ENCODE measurements around the gene ZFTA. TPM values are rescaled to one million over a fixed set of nuclear protein-coding genes. Genes with fewer than 3 reads are reported as not detected.
"Not testable (repeated sequence)": the region's sequence is repeated elsewhere in the genome, so short reads cannot be mapped to it uniquely, and the experiment has no call there.

The ZFTA gene
- total RNA-seq, 1 experiment from 2014 or later: 19.3 TPM

DNA sequence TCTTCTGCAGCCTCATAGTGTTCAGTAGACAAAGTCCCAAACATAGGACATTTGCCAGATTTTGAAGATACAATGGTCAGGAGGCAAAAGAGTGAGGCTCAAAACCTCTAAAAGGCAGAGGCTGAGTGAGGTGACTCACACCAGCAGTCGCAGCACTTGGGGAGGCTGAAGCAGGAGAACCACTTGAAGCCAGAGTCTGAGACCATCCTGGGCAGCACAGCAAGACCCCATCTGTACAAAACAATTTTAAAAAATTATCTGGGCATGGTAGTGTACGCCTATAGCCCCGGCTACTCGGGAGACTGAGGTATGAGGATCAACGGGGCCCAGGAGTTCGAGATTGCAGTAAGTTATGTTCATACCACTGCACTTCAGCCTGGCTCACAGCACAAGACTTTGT is 14.2 kb upstream of the ZFTA start:
- DNase-seq: no peak
- ChIA-PET POLR2A (ENCODE audit: unreplicated experiment) (interaction anchor here (0.6 to 1.0 kb wide), 3 partner anchors 24 to 1010 kb away, joined by 5 to 11 read pairs (median 5); no protein-coding TSS in a partner anchor), CTCF (no interaction called here)
- Histone ChIP-seq H3K79me2 (ENCODE audit: low read depth) (no peaks in the 10 kb centered on the region), H4K20me1 (ENCODE audit: insufficient read depth) (no peaks in the 10 kb centered on the region), H3K36me3 (ENCODE audit: low read depth) (no peaks in the 10 kb centered on the region), H3K27me3 (ENCODE audit: insufficient read depth, low read depth) (no peaks in the 10 kb centered on the region), H3K4me3 (no peak overlapping the region), H3K4me1 (replicated peaks; ENCODE audit: insufficient read depth) (no peaks in the 10 kb centered on the region), H3K9me2 (ENCODE audit: insufficient read depth) (no peaks in the 10 kb centered on the region), H3F3A (ENCODE audit: insufficient read depth, low read depth) (no peaks in the 10 kb centered on the region), H2AFZ (no peak overlapping the region), H3K27ac (no peak overlapping the region), H3K9me3 (ENCODE audit: insufficient read depth, low read depth) (no peaks in the 10 kb centered on the region), H3K4me2 (no peak overlapping the region)
- BruUV-seq (replicated peaks): no TSS peak
- TF ChIP-seq, protein P1, sequence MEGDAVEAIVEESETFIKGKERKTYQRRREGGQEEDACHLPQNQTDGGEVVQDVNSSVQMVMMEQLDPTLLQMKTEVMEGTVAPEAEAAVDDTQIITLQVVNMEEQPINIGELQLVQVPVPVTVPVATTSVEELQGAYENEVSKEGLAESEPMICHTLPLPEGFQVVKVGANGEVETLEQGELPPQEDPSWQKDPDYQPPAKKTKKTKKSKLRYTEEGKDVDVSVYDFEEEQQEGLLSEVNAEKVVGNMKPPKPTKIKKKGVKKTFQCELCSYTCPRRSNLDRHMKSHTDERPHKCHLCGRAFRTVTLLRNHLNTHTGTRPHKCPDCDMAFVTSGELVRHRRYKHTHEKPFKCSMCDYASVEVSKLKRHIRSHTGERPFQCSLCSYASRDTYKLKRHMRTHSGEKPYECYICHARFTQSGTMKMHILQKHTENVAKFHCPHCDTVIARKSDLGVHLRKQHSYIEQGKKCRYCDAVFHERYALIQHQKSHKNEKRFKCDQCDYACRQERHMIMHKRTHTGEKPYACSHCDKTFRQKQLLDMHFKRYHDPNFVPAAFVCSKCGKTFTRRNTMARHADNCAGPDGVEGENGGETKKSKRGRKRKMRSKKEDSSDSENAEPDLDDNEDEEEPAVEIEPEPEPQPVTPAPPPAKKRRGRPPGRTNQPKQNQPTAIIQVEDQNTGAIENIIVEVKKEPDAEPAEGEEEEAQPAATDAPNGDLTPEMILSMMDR (conservative IDR thresholded peaks at IDR 0.05): no peak
- no peak for TF ChIP-seq EZH2 (IDR thresholded peaks at IDR 0.05; ENCODE audit: low read depth)
- intact Hi-C loops (cut with micrococcal nuclease; ENCODE audit: unreplicated experiment): no loop called here

DNA sequence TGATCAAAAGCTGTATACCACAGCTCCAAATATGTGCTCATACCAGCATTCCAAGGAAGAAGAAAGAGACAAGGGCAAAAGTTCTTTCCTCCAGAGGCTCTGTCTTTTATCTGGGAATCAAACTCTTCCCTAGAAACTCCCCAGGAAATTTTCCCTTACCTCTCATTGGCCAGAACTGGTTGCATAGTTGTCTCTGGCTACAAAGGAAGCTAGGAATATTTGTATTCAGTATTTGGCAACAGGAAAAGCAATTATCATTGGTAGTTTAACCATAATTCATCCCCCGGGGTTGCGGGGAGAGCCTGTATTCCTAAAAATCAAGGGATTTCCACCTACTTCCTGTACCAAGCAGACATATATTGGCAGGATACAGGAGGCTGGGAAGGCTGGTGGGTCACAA is 10.5 kb upstream of the ZFTA start:
- TF ChIP-seq EZH2 (IDR thresholded peaks at IDR 0.05; ENCODE audit: low read depth): no peak
- TF ChIP-seq, protein P1 (conservative IDR thresholded peaks at IDR 0.05): no peak
- Histone ChIP-seq H3K79me2 (ENCODE audit: low read depth) (no peaks in the 10 kb centered on the region), H3K4me3 (no peak overlapping the region), H3K9me3 (ENCODE audit: insufficient read depth, low read depth) (no peaks in the 10 kb centered on the region), H3K9me2 (ENCODE audit: insufficient read depth) (no peaks in the 10 kb centered on the region), H4K20me1 (ENCODE audit: insufficient read depth) (no peaks in the 10 kb centered on the region), H2AFZ (no peak overlapping the region), H3K4me1 (replicated peaks; ENCODE audit: insufficient read depth) (no peaks in the 10 kb centered on the region), H3K27me3 (ENCODE audit: insufficient read depth, low read depth) (no peaks in the 10 kb centered on the region), H3K36me3 (ENCODE audit: low read depth) (no peaks in the 10 kb centered on the region), H3K4me2 (no peak overlapping the region), H3F3A (ENCODE audit: insufficient read depth, low read depth) (no peaks in the 10 kb centered on the region), H3K27ac (no peak overlapping the region)
- BruUV-seq (replicated peaks): no TSS peak
- no peak for DNase-seq
- CTCF ChIA-PET: interaction anchor here (0.5 kb wide), 3 partner anchors 23 to 131 kb away, joined by 4 to 11 read pairs (median 5); no protein-coding TSS in a partner anchor
- intact Hi-C loops (cut with micrococcal nuclease; ENCODE audit: unreplicated experiment): no loop called here
- POLR2A ChIA-PET (ENCODE audit: unreplicated experiment): interaction anchor here (0.5 kb wide), 1 partner anchor 112 kb away, joined by 11 read pairs; no protein-coding TSS in a partner anchor

DNA sequence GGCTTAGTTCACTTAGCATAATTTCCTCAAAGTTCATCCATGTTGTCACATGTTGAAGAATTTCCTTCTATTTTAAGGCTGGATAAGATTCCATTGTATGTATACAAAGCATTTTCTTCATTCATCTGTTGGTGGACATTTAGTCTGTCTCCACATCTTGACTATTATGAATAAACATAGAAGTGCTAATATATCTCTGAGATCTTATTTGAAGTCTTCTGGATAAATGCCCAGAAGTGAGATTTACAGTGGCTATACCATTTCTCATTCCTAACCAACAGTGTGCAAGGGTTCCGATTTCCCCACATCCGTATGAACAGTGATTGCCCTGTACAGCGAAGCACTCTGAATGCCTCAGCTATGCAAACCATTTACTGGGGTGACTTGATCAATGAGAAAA is 6.6 kb upstream of the ZFTA start:
- no peaks in the 10 kb centered on the region for H3K27me3 ChIP-seq (ENCODE audit: insufficient read depth, low read depth)
- no peak overlapping the region for H3K4me3 ChIP-seq
- TF ChIP-seq, protein P1 (conservative IDR thresholded peaks at IDR 0.05): no peak
- no peak for TF ChIP-seq EZH2 (IDR thresholded peaks at IDR 0.05; ENCODE audit: low read depth)
- no peak for DNase-seq
- H3K79me2 ChIP-seq (ENCODE audit: low read depth): no peaks in the 10 kb centered on the region
- POLR2A ChIA-PET (ENCODE audit: unreplicated experiment): no interaction called here
- no peak overlapping the region for H2AFZ ChIP-seq
- H4K20me1 ChIP-seq (ENCODE audit: insufficient read depth): no peaks in the 10 kb centered on the region
- no peaks in the 10 kb centered on the region for H3K36me3 ChIP-seq (ENCODE audit: low read depth)
- CTCF ChIA-PET: no interaction called here
- no peaks in the 10 kb centered on the region for H3K9me3 ChIP-seq (ENCODE audit: insufficient read depth, low read depth)
- no peaks in the 10 kb centered on the region for H3K9me2 ChIP-seq (ENCODE audit: insufficient read depth)
- H3K4me1 ChIP-seq (replicated peaks; ENCODE audit: insufficient read depth): no peaks in the 10 kb centered on the region
- no peak overlapping the region for H3K27ac ChIP-seq
- peaks cover 18% of the 10 kb centered on the region for H3F3A ChIP-seq (ENCODE audit: insufficient read depth, low read depth)
- H3K4me2 ChIP-seq: no peak overlapping the region
- no TSS peak for BruUV-seq (replicated peaks)
- intact Hi-C loops (cut with micrococcal nuclease; ENCODE audit: unreplicated experiment): no loop called here

DNA sequence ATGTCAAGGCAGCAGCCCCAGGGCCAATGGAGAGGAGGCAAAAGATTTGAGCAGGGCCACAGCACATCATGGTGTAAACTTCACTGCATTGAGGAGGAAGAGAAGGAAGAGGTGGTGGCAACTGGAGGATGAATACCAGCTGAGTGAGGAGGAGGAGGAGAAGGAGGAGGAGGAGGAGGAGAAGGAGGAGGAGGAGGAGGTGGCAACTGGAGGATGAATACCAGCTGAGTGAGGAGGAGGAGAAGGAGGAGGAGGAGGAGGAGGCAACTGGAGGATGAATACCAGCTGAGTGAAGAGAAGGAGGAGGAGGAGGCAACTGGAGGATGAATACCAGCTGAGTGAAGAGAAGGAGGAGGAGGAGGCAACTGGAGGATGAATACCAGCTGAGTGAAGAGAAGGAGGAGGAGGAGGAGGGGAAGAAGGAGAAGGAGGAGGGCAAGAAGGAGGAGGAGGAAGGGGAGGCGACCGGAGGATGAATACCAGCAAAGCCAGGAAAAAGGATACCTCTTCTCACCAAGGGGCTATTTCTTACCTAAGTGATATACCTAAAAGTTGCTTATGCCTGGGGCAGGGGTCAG is 3.3 kb upstream of the ZFTA start:
- peaks cover 11% of the 10 kb centered on the region; the same call in 1 of the 2 replicates for H3K79me2 ChIP-seq (ENCODE audit: low read depth)
- intact Hi-C loops (cut with micrococcal nuclease; ENCODE audit: unreplicated experiment); H3K9me2 ChIP-seq (ENCODE audit: insufficient read depth); H3K4me3 ChIP-seq; CTCF ChIA-PET; H2AFZ ChIP-seq; BruUV-seq (replicated peaks); H3K4me1 ChIP-seq (replicated peaks; ENCODE audit: insufficient read depth); H3K27me3 ChIP-seq (ENCODE audit: insufficient read depth, low read depth); H4K20me1 ChIP-seq (ENCODE audit: insufficient read depth); DNase-seq; H3K9me3 ChIP-seq (ENCODE audit: insufficient read depth, low read depth); H3K4me2 ChIP-seq; H3K27ac ChIP-seq; H3K36me3 ChIP-seq (ENCODE audit: low read depth); POLR2A ChIA-PET (ENCODE audit: unreplicated experiment): not testable (repeated sequence)
- H3F3A ChIP-seq (ENCODE audit: insufficient read depth, low read depth): peaks cover 36% of the 10 kb centered on the region
